Loucy (cell line): Measurements from ENCODE around the gene WHAMM.

Source experiments
- H2AFZ ChIP-seq: fragments of 200-600 bp; sonication (generic); 2 replicates; pipeline ENCODE4 v1.6.0; 2016; ENCODE audit warnings: antibody characterized with exemption, mild to moderate bottlenecking, low read length, moderate library complexity
- H3F3A ChIP-seq: fragments of 200-600 bp; 2 replicates; pipeline ENCODE4 v1.6.0; 2016; ENCODE audit warnings: antibody characterized with exemption, low read depth, mild to moderate bottlenecking
- H3K27me3 ChIP-seq: fragments of 200-600 bp; sonication (generic); 2 replicates; pipeline ENCODE4 v1.6.1; 2014; ENCODE audit warnings: low read length, mild to moderate bottlenecking; ENCODE audit not compliant: insufficient read depth, poor library complexity, severe bottlenecking
- H3K36me3 ChIP-seq: fragments of 200-600 bp; sonication (generic); 2 replicates; pipeline ENCODE4 v1.6.1; 2016; ENCODE audit warnings: low read length; ENCODE audit not compliant: insufficient read depth
- H3K4me1 ChIP-seq: fragments of 200-600 bp; sonication (generic); 2 replicates; pipeline ENCODE4 v1.5.1; 2014; ENCODE audit warnings: low read length, mild to moderate bottlenecking; ENCODE audit not compliant: insufficient read depth, poor library complexity, severe bottlenecking
- H3K4me2 ChIP-seq: fragments of 200-600 bp; sonication (generic); 2 replicates; pipeline ENCODE4 v1.6.0; 2014; ENCODE audit warnings: antibody characterized with exemption, low read length, low read depth, mild to moderate bottlenecking; ENCODE audit not compliant: poor library complexity, severe bottlenecking
- H3K4me3 ChIP-seq: fragments of 200-600 bp; sonication (generic); 2 replicates; pipeline ENCODE4 v1.5.1; 2014; ENCODE audit warnings: low read length, mild to moderate bottlenecking, mixed read lengths; ENCODE audit not compliant: poor library complexity, severe bottlenecking
- H3K79me2 ChIP-seq: fragments of 200-600 bp; sonication (generic); 2 replicates; pipeline ENCODE4 v1.6.1; 2014; ENCODE audit warnings: low read length; ENCODE audit not compliant: insufficient read depth
- H3K9ac ChIP-seq: fragments of 200-600 bp; sonication (generic); 2 replicates; pipeline ENCODE4 v1.6.0; 2014; ENCODE audit warnings: mild to moderate bottlenecking, low read depth, low read length, moderate library complexity; ENCODE audit not compliant: poor library complexity, severe bottlenecking
- H3K9me2 ChIP-seq: fragments of 200-600 bp; sonication (generic); replicated peaks from 2 replicates; pipeline ENCODE4 v1.6.1; 2016; ENCODE audit warnings: low read depth, low read length, mixed read lengths
- H3K9me3 ChIP-seq: fragments of 200-600 bp; sonication (generic); 2 replicates; pipeline ENCODE4 v1.6.1; 2014; ENCODE audit warnings: mild to moderate bottlenecking, antibody characterized with exemption, low read length, low read depth; ENCODE audit not compliant: insufficient read depth
- H4K20me1 ChIP-seq: fragments of 200-600 bp; sonication (generic); 2 replicates; pipeline ENCODE4 v1.6.0; 2014; ENCODE audit warnings: antibody characterized with exemption, low read length, mild to moderate bottlenecking; ENCODE audit not compliant: insufficient read depth, poor library complexity, severe bottlenecking
- EZH2phosphoT487 ChIP-seq: fragments of 200-600 bp; IDR thresholded peaks from 2 replicates; pipeline ENCODE4 v1.6.1; 2018; ENCODE audit warnings: antibody characterized with exemption, mild to moderate bottlenecking, moderate library complexity, borderline replicate concordance
- TF ChIP-seq, protein P1 (sequence below): fragments of 200-600 bp; sonication (generic); conservative IDR thresholded peaks from 2 replicates; pipeline ENCODE4 v1.5.1; 2014; ENCODE audit warnings: mild to moderate bottlenecking, antibody characterized with exemption, low read length

WHAMM gene

GRCh38 chr15:82835391-82835917, 26.0 kb downstream of the WHAMM start:
- Histone ChIP-seq H3K4me1 (no peaks in the 10 kb centered on the region), H3K79me2 (no peaks in the 10 kb centered on the region), H3K9me3 (no peaks in the 10 kb centered on the region), H3K9me2 (no peaks in the 10 kb centered on the region), H2AFZ (no peak overlapping the region), H3K27me3 (no peaks in the 10 kb centered on the region), H4K20me1 (no peaks in the 10 kb centered on the region), H3K4me2 (no peak overlapping the region), H3K4me3 (no peak overlapping the region), H3K36me3 (peaks cover 55% of the 10 kb centered on the region; the same call in 1 of the 2 replicates), H3F3A (no peaks in the 10 kb centered on the region), H3K9ac (no peak overlapping the region)
- TF ChIP-seq, protein P1, sequence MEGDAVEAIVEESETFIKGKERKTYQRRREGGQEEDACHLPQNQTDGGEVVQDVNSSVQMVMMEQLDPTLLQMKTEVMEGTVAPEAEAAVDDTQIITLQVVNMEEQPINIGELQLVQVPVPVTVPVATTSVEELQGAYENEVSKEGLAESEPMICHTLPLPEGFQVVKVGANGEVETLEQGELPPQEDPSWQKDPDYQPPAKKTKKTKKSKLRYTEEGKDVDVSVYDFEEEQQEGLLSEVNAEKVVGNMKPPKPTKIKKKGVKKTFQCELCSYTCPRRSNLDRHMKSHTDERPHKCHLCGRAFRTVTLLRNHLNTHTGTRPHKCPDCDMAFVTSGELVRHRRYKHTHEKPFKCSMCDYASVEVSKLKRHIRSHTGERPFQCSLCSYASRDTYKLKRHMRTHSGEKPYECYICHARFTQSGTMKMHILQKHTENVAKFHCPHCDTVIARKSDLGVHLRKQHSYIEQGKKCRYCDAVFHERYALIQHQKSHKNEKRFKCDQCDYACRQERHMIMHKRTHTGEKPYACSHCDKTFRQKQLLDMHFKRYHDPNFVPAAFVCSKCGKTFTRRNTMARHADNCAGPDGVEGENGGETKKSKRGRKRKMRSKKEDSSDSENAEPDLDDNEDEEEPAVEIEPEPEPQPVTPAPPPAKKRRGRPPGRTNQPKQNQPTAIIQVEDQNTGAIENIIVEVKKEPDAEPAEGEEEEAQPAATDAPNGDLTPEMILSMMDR, result no peak
- no peak for TF ChIP-seq EZH2phosphoT487

DNA sequence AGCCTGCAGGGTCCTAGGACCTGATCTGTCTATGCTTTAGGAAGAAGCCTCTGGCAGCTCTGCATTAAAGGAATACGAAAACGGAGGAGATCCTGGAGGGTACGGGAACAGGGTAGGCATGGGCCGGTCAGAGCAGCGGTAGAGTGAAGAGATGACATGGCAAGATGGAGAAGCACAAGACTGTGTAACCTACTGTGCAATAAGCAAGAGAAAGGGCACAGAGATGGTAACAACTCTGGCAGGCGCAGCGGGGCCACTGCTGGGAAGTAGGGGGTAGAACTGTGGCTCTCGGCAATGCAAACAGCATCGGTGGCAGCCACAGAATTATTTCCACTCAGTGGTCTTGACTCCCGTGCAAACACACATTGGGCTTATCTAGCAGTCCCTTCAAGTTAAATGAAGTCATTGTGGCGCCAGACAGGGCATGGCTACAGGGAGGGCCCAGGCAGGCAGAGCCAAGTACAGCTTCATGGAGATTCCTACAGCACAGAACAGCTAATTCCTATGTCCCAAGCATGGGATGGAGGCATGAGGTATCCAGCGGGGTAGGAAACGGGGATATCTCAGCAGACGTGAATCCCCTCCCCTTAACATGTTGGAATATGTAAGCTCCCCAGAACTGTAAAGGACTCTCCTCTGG, 28.8 kb downstream of the WHAMM start:
- no peak overlapping the region for H2AFZ ChIP-seq
- no peaks in the 10 kb centered on the region for H3K79me2 ChIP-seq
- H4K20me1 ChIP-seq, result no peaks in the 10 kb centered on the region
- peaks cover 27% of the 10 kb centered on the region; the same call in 1 of the 2 replicates for H3K36me3 ChIP-seq
- no peak overlapping the region for H3K9ac ChIP-seq
- no peaks in the 10 kb centered on the region for H3K4me1 ChIP-seq
- H3K27me3 ChIP-seq, result no peaks in the 10 kb centered on the region
- no peak overlapping the region for H3K4me2 ChIP-seq
- H3F3A ChIP-seq, result no peaks in the 10 kb centered on the region
- TF ChIP-seq, protein P1, result no peak
- TF ChIP-seq EZH2phosphoT487, result no peak
- H3K9me2 ChIP-seq, result no peaks in the 10 kb centered on the region
- H3K9me3 ChIP-seq, result no peaks in the 10 kb centered on the region
- no peak overlapping the region for H3K4me3 ChIP-seq

DNA sequence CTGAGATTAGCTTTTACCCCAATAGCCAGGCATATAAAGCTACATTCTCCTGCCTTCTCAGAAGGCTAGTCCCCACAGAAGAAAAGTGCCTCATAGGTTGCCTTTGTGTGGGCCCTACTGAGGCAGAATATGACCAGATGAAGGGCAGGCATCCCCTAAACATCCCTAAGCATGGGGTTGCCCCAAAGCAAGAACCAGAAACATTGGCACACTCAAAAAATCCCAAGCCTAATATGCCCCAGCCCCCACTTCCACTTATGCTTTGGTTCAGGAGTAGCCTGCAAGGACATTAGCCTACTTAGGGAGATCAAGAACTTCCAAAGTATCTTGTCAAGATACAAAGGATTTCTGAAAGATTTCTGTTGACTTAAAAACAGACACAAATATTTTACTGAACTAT, 29.7 kb downstream of the WHAMM start:
- Histone ChIP-seq H3K79me2 (no peaks in the 10 kb centered on the region), H3K9me2 (no peaks in the 10 kb centered on the region), H3K27me3 (no peaks in the 10 kb centered on the region), H3K4me2 (no peak overlapping the region), H4K20me1 (no peaks in the 10 kb centered on the region), H3F3A (no peaks in the 10 kb centered on the region), H3K9me3 (no peaks in the 10 kb centered on the region), H3K4me1 (no peaks in the 10 kb centered on the region), H3K36me3 (peaks cover 22% of the 10 kb centered on the region; the same call in 1 of the 2 replicates), H2AFZ (no peak overlapping the region), H3K4me3 (no peak overlapping the region), H3K9ac (no peak overlapping the region)
- TF ChIP-seq, protein P1, result no peak
- TF ChIP-seq EZH2phosphoT487, result no peak
